GM18867 (cell line): ENCODE results near the gene ZNF398.
A peak's percentile ranks its signal among the peaks of the same experiment; 100 is the strongest.
"Not testable (repeated sequence)": the region's sequence is repeated elsewhere in the genome, so short reads cannot be mapped to it uniquely, and the experiment has no call there.

Experiments
- ATAC-seq: cut with Tn5 transposase; IDR thresholded peaks from one replicate; pipeline ENCODE4 v1.9.1; 2021; ENCODE audit warnings: mild to moderate bottlenecking, moderate library complexity; ENCODE audit not compliant: unreplicated experiment

The ZNF398 gene

GRCh38 chr7:149147072-149147751, at the start of gene ZNF398:
TSS of gene ZNF398 (plus strand) at chr7:149147453. CDS start at chr7:149147743, 290 bp downstream.
- ATAC-seq: peak; percentile 70

- no peak for ATAC-seq
Measured at GRCh38 chr7:149099058-149099457, 48.2 kb upstream of the ZNF398 start.

- ATAC-seq: no peak
Measured at GRCh38 chr7:149100821-149101220, 46.4 kb upstream of the ZNF398 start.

GRCh38 chr7:149102666-149103065, 44.6 kb upstream of the ZNF398 start:
- no peak for ATAC-seq

GRCh38 chr7:149103424-149103823, 43.8 kb upstream of the ZNF398 start:
- ATAC-seq: no peak

GRCh38 chr7:149104214-149104613, 43.0 kb upstream of the ZNF398 start:
- ATAC-seq: no peak

- no peak for ATAC-seq
Measured at GRCh38 chr7:149104749-149105148, 42.5 kb upstream of the ZNF398 start.

- no peak for ATAC-seq
Measured at GRCh38 chr7:149109969-149110368, 37.3 kb upstream of the ZNF398 start.

GRCh38 chr7:149125189-149125862, 21.9 kb upstream of the ZNF398 start:
- ATAC-seq: no peak

- peak; percentile 83 for ATAC-seq
Measured at GRCh38 chr7:149125863-149126661, 21.2 kb upstream of the ZNF398 start, which contains the start of gene ZNF425. TSS of gene ZNF425 (minus strand) at chr7:149126324. CDS start at chr7:149126213, 111 bp downstream.

- peak; percentile 46 for ATAC-seq
Measured at GRCh38 chr7:149126662-149127266, 20.5 kb upstream of the ZNF398 start.

- ATAC-seq: no peak
Measured at GRCh38 chr7:149130572-149131198, 16.6 kb upstream of the ZNF398 start.

GRCh38 chr7:149133028-149133710, 14.1 kb upstream of the ZNF398 start:
- no peak for ATAC-seq

GRCh38 chr7:149136118-149136517, 11.1 kb upstream of the ZNF398 start:
- no peak for ATAC-seq

- no peak for ATAC-seq
Measured at GRCh38 chr7:149140831-149141230, 6.4 kb upstream of the ZNF398 start.

GRCh38 chr7:149141893-149142292, 5.4 kb upstream of the ZNF398 start:
- no peak for ATAC-seq

- ATAC-seq: not testable (repeated sequence)
Measured at GRCh38 chr7:149144436-149144922, 2.8 kb upstream of the ZNF398 start.

GRCh38 chr7:149145031-149145845, 2.0 kb upstream of the ZNF398 start:
- no peak for ATAC-seq
